Glutamatergic neuron (in vitro differentiated cells): Measurements from ENCODE around the gene EVI2A. TPM values are rescaled to one million over a fixed set of nuclear protein-coding genes. Genes with fewer than 3 reads are reported as not detected.
"Not testable (repeated sequence)": the region's sequence is repeated elsewhere in the genome, so short reads cannot be mapped to it uniquely, and the experiment has no call there.

ENCODE experiments used
- DNase-seq: peaks from one replicate; pipeline ENCODE4 v3.0.0; 2022
- H3K27ac Mint-ChIP-seq: one replicate; pipeline ENCODE4 v1.8.0; 2020; ENCODE audit warnings: mild to moderate bottlenecking, mixed read lengths, inconsistent platforms; ENCODE audit not compliant: unreplicated experiment
- H3K27me3 Mint-ChIP-seq: one replicate; pipeline ENCODE4 v1.8.0; 2020; ENCODE audit warnings: mild to moderate bottlenecking, moderate library complexity, mixed read lengths, inconsistent platforms; ENCODE audit not compliant: unreplicated experiment
- H3K36me3 Mint-ChIP-seq: one replicate; pipeline ENCODE4 v1.8.0; 2020; ENCODE audit warnings: mild to moderate bottlenecking, mixed read lengths, inconsistent platforms; ENCODE audit not compliant: unreplicated experiment
- H3K4me1 Mint-ChIP-seq: one replicate; pipeline ENCODE4 v1.8.0; 2020; ENCODE audit warnings: mild to moderate bottlenecking, low read depth, mixed read lengths, inconsistent platforms; ENCODE audit not compliant: unreplicated experiment
- H3K4me3 Mint-ChIP-seq: one replicate; pipeline ENCODE4 v1.8.0; 2020; ENCODE audit warnings: mild to moderate bottlenecking, mixed read lengths, inconsistent platforms; ENCODE audit not compliant: unreplicated experiment
- H3K9me3 Mint-ChIP-seq: one replicate; pipeline ENCODE4 v1.8.0; 2020; ENCODE audit warnings: mild to moderate bottlenecking, moderate library complexity, mixed read lengths, inconsistent platforms; ENCODE audit not compliant: unreplicated experiment
- CTCF ChIP-seq: fragments of 200-600 bp; sonication (generic); IDR thresholded peaks from one replicate; pipeline ENCODE4 v1.5.0; 2021; ENCODE audit not compliant: partially characterized antibody, unreplicated experiment
- total RNA-seq: library from RNA; stranded (reverse); fragmentation: NEBNext Ultra II Directional; extraction: Animal tissue kit (Norgen Biotek cat#: 25700); gene quantifications from one replicate; pipeline ENCODE4 v1.2.1, GENCODE V29; 2021; ENCODE audit not compliant: unreplicated experiment

Gene EVI2A
- total RNA-seq, 1 donor from 2014 or later, result not detected

GRCh38 chr17:31313982-31314781 lies 7.2 kb downstream of the EVI2A start, which contains the start of gene EVI2B:
TSS of gene EVI2B (minus strand) at chr17:31314054. CDS start at chr17:31305609, 8,445 bp downstream.
- no peak for DNase-seq
- no peaks in the 10 kb centered on the region for H3K27me3 Mint-ChIP-seq
- no peaks in the 10 kb centered on the region for H3K9me3 Mint-ChIP-seq
- no peak within 1 kb of the TSS for H3K27ac Mint-ChIP-seq
- TF ChIP-seq CTCF, result no peak
- no peaks in the 10 kb centered on the region for H3K36me3 Mint-ChIP-seq
- H3K4me1 Mint-ChIP-seq, result peaks cover 6% of the 10 kb centered on the region
- H3K4me3 Mint-ChIP-seq, result no peak within 1 kb of the TSS

GRCh38 chr17:31312223-31312622 lies 9.2 kb downstream of the EVI2A start:
- not testable (repeated sequence) for H3K9me3 Mint-ChIP-seq, H3K4me3 Mint-ChIP-seq, H3K36me3 Mint-ChIP-seq, H3K27me3 Mint-ChIP-seq, H3K27ac Mint-ChIP-seq, H3K4me1 Mint-ChIP-seq, DNase-seq

GRCh38 chr17:31311526-31311925 lies 9.9 kb downstream of the EVI2A start:
- Mint-ChIP-seq H3K27me3 (no peaks in the 10 kb centered on the region), H3K9me3 (no peaks in the 10 kb centered on the region), H3K27ac (no peak overlapping the region), H3K4me1 (no peaks in the 10 kb centered on the region), H3K36me3 (no peaks in the 10 kb centered on the region), H3K4me3 (no peak overlapping the region)
- no peak for DNase-seq
- TF ChIP-seq CTCF, result no peak

- no peaks in the 10 kb centered on the region for H3K9me3 Mint-ChIP-seq
- peaks cover 2% of the 10 kb centered on the region for H3K4me1 Mint-ChIP-seq
- no peaks in the 10 kb centered on the region for H3K36me3 Mint-ChIP-seq
- no peaks in the 10 kb centered on the region for H3K27me3 Mint-ChIP-seq
- no peak for DNase-seq
- TF ChIP-seq CTCF, result no peak
- no peak overlapping the region for H3K27ac Mint-ChIP-seq
- no peak overlapping the region for H3K4me3 Mint-ChIP-seq
Measured at GRCh38 chr17:31310886-31311285, 10.5 kb downstream of the EVI2A start.

GRCh38 chr17:31310260-31310659 lies 11.2 kb downstream of the EVI2A start:
- Mint-ChIP-seq H3K9me3 (no peaks in the 10 kb centered on the region), H3K4me3 (no peak overlapping the region), H3K4me1 (peaks cover 4% of the 10 kb centered on the region), H3K27ac (no peak overlapping the region), H3K36me3 (no peaks in the 10 kb centered on the region), H3K27me3 (no peaks in the 10 kb centered on the region)
- DNase-seq, result no peak
- no peak for TF ChIP-seq CTCF
